Ishikawa (cell line): ENCODE measurements around the gene DPEP1.

ENCODE experiments used
- CEBPB ChIP-seq: IDR thresholded peaks from 2 replicates; pipeline ENCODE4 v1.6.1; 2012
- YY1 ChIP-seq: IDR thresholded peaks from 2 replicates; pipeline ENCODE4 v1.6.1; 2012; ENCODE audit warnings: low read depth

GRCh38 chr16:89615176-89615575, 1.7 kb downstream of the DPEP1 start:
- TF ChIP-seq YY1: no peak
- no peak for TF ChIP-seq CEBPB
